IPS DF 4.7 (cell line): ENCODE data around the gene ALDH2.
"Not testable (repeated sequence)": the region's sequence is repeated elsewhere in the genome, so short reads cannot be mapped to it uniquely, and the experiment has no call there.

Experiments
- DNase-seq: peaks from one replicate; pipeline ENCODE4 v3.0.0-alpha.2; 2013; ENCODE audit warnings: low spot score; ENCODE audit errors: extremely low read depth

Gene ALDH2

GRCh38 chr12:111785651-111786050, 18.9 kb downstream of the ALDH2 start:
- DNase-seq: no peak

DNA sequence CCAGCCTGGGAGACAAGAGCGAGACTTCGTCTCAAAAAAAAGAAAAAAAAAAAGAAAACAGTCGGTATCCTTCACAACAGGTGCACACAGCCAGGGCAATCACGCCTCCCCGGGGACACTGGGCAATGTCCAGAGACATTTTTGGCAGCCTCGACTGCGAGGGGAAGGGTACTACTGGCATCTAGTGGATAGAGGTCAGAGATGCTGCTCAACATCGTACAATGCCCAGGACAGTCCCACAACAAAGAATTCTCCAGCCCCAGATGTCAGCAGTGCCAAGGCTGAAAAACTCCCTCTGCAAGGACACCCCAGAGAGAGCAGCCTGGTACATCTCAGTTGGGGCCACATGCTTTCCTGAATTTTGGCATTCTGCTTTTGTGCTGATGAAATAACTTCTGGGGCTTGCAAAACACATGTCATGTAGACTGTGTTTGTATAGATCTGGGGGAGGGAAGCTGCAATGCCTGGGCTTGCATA, 21.5 kb downstream of the ALDH2 start:
- no peak for DNase-seq

- no peak for DNase-seq
Observed at GRCh38 chr12:111789779-111790178, 23.0 kb downstream of the ALDH2 start.

DNA sequence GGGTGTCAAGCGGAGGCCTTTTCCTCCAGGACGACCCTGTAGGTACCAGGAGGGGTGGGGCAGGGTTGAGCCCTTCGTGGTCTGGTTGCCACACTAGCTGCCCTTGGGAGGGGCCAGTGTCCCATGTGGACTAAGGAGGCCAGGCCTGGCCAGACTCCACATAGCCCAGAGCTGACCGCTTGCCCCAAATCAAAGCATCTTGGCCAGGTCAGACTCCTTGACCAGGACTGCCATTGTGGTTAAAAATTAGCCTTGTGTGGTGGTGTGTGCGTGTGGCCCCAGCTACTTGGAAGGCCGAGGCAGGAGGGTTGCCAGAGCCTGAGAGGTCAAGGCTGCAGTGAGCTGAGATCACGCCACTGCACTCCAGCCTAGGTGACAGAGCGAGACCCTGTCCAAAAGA, 24.8 kb downstream of the ALDH2 start:
- DNase-seq: no peak

DNA sequence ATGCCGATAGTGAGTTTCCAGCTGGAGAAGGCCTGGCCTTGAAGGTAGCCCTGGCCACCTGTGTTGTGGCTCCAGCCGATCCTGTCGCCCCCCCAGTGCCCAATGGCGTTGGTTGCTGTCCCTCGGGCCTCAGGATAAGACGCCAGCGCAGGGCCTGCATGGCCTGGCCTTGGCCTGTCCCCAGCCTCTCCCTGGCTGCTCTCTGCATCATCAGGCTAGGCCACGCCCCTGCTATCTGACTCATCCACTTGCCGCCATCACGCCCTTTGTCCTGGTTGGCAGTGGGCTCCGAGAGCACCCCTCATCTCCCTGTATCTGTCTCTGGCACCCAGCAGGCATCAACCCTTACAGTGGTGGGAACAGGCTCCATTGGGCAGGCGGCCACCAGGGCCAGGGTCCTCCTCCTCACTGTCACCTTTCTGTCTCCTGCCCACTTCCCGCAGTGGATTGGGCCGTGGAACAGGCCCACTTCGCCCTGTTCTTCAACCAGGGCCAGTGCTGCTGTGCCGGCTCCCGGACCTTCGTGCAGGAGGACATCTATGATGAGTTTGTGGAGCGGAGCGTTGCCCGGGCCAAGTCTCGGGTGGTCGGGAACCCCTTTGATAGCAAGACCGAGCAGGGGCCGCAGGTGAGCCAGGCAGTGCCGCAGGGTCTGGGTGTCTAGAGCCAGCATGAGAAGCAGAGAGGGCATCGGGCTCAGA, 25.6 kb downstream of the ALDH2 start:
- no peak for DNase-seq

GRCh38 chr12:111792856-111793235, 26.1 kb downstream of the ALDH2 start:
- DNase-seq: no peak

DNA sequence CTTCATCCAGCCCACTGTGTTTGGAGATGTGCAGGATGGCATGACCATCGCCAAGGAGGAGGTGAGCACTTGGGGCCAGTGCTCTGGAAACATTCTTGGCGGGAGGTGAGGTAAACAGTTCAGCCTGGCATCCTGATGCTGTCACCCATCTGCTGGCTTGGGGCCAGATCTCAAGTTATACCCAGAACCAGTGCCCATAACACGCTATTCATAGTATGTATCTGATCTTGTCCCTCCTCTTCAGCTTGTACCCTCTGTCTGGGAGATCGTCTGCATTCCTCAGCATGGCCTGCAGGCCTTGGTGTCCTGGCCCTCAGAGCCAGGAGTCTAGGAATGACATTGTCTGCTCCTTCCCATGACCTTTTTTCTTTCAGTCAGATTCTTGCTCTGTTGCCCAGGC, 31.4 kb downstream of the ALDH2 start:
- no peak for DNase-seq

GRCh38 chr12:111799758-111800157, 33.0 kb downstream of the ALDH2 start:
- no peak for DNase-seq

GRCh38 chr12:111803038-111803626, 36.4 kb downstream of the ALDH2 start:
- DNase-seq: no peak

DNA sequence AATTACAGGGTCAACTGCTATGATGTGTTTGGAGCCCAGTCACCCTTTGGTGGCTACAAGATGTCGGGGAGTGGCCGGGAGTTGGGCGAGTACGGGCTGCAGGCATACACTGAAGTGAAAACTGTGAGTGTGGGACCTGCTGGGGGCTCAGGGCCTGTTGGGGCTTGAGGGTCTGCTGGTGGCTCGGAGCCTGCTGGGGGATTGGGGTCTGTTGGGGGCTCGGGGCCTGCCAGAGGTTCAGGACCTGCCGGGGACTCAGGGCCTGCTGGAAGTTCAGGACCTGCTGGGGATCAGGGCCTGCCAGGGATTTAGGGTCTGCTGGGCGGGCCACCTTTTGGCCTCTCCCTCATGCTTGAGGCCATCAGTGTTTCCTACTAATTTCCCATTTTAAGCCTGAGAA, 37.1 kb downstream of the ALDH2 start:
- no peak for DNase-seq

GRCh38 chr12:111806304-111806703, 39.6 kb downstream of the ALDH2 start:
- DNase-seq: no peak

DNA sequence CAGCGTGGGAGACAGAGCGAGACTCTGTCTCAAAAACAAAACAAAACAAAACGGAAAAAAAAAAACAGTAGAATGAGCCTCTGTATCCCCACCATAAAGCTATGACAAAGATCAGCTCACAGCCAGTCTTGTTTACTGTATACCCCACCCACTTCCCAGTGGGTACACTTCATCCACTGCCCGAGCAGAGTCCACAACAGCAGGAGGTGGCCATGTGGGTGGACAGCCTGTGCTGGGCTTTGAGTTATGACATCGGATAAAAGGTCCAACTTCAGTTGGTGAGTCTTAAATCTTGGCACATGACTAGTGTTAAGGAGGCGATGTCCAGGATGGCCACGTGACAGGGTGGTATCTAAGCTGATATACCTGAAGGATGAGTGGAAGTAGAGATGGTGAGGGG, 40.5 kb downstream of the ALDH2 start:
- DNase-seq: no peak

DNA sequence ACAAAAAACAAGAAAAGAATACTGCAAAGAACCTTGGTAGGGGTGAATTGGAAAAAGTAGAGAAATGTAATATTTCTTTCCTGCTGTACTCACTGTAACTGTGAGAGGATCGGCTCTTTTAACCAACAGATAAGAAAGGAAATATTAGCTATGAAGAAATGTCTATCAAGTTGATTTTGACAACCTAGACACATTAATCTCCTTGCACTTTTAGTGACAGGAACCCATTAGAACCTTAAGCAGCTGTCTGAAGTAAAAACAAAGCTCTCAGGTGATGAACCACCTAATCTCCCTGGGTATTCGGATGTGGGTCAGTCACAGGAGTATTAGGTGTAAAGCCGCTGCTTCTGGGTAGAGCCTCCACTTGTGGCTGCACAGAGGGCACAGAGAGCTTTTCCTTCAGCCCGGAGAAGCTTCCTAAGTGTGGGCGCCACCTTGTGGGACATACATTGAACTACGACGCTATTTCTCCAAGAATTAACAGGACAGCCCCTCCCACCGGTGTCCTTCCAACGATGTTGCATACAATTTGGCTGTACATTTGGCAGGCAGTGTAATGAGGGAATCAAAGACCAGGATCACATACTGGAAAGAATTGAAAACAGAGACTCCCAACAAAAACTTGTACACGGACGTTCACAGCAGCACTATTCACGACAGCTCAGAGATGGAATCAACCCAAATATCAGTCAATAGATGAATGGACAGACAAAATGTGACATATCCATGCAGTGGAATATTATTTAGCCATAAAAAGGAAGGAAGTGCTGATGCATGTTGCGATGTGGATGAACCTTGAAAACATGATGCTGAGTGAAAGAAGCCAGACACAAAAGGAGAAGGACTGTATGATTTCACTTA, 46.4 kb downstream of the ALDH2 start:
- peak; percentile 58 for DNase-seq

DNA sequence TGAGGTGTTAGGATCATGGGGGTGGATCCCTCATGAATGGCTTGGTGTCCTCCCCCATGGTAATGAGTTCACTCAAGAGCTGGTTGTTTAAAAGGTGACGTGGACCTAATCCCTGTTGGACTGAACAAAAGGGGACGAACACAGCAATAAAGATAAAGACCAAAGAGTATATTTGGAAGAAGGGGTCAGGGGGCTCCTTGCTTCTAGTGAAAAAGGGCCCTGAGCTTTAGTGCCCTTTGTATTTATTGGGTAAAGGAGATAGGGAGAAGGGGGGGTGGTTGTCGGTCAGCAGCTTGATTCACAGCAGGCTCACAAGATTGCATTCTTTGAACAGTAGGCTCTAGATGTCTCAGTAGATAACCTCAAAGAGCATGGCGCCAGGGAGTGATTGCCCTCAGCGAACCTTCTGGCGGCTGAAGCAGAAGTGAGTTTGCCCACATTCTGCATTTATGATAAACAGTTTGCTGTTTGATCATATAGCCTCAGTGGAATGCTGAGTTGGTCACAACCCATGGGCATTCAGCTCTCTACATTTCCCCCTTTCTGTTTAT, 49.4 kb downstream of the ALDH2 start:
- DNase-seq: no peak

DNA sequence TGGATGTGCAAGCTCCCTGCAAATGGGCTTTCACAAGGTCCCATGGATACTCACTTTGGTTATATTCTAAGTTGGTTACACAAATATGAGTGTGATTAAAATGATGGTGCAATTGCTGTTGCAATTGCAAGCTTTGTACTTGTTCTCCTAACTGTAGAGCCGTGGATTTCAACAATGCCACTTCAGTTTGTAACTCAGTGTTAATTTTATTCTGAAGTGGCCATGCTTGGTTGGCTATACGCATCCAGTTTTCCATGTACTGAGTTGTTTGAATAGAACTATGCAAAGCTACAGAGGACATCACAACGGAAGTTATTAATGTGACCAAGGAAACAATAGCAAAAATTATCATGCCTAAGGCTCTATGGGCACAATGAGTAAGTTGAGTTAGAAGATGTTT, 50.2 kb downstream of the ALDH2 start:
- DNase-seq: not testable (repeated sequence)

GRCh38 chr12:111818340-111818739, 51.6 kb downstream of the ALDH2 start:
- no peak for DNase-seq

- no peak for DNase-seq
Observed at GRCh38 chr12:111819191-111820158, 52.7 kb downstream of the ALDH2 start.

DNA sequence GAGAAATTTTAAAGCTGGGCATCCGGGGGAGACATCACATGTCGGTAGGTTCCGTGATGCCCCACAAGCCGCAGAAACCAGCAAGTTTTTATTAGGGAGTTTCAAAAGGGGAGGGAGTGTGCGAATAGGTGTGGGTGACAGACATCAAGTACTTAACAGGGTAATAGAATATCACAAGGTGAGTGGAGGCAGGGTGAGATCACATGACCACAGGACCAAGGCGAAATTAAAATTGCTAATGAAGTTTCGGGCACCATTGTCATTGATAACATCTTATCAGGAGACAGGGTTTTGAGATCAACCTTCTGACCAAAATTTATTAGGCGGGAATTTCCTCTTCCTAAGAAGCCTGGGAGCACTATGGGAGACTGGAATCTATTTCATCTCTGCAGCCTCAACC, 54.1 kb downstream of the ALDH2 start:
- not testable (repeated sequence) for DNase-seq

DNA sequence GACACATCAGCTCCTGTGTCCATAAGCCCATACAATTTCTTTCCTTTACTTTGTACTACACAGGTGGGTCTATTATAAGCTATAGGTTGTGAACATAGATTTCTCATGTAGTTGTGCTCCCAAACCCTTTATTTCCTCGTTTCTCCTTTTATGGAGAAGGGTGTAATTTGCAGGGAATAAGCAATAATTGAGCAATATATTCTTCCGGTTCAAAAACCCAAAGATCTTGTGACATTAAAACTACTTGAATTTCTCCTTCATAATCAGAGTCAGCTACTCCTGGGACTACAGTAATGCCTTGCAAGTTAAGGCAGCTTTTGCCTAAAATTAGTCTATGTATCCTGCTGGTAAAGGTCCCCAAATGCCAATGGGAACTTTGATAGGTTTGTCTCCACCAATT, 56.2 kb downstream of the ALDH2 start:
- DNase-seq: no peak

DNA sequence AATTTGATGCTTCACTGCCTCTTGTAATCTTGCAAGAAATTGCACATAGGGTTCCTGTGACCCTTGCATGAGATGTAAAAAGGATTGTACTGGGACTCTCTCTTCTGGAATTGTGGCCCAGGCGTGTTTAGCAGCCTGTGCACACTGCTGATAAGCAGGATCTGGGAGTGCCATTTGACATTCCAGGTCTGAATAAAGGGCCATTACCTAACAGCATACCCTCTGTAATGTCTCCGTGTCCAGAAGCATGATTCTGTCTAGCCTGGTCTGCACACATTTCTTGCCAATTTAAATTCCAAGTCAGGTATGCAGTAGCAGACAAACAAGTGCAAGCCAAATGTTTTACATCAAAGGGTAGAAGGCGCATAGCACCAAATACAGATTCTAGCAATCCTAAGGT, 57.2 kb downstream of the ALDH2 start:
- DNase-seq: no peak

DNA sequence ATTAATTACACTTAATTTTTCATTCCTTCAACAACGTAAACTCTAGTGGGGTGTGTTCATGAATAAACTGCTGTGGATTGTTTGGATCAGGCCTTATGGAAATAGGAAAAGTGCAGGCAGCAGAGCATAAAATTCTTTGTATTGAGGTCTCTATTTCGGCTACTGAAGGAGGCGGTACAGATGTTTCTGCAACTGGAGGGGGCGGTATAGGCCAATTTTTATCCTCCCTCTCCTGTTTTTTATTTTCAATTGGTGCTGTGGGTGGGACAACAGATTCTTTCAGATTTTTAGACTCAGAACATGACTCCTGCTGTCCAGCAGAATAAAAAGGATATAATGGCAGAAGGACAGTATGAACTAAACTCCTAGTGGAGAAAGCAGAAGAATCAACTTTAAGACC, 57.6 kb downstream of the ALDH2 start:
- DNase-seq: not testable (repeated sequence)
